Erythroblast (primary cell): Measurements from ENCODE around the gene ADD3.

Experiments used
- GATA1 ChIP-seq: IDR thresholded peaks from 2 replicates; pipeline ENCODE4 v1.6.1; 2011; ENCODE audit warnings: low read depth, mild to moderate bottlenecking, control low read depth, low read length, moderate library complexity
- POLR2A ChIP-seq: IDR thresholded peaks from 2 replicates; pipeline ENCODE4 v1.6.1; 2011; ENCODE audit warnings: mild to moderate bottlenecking, low read length

DNA sequence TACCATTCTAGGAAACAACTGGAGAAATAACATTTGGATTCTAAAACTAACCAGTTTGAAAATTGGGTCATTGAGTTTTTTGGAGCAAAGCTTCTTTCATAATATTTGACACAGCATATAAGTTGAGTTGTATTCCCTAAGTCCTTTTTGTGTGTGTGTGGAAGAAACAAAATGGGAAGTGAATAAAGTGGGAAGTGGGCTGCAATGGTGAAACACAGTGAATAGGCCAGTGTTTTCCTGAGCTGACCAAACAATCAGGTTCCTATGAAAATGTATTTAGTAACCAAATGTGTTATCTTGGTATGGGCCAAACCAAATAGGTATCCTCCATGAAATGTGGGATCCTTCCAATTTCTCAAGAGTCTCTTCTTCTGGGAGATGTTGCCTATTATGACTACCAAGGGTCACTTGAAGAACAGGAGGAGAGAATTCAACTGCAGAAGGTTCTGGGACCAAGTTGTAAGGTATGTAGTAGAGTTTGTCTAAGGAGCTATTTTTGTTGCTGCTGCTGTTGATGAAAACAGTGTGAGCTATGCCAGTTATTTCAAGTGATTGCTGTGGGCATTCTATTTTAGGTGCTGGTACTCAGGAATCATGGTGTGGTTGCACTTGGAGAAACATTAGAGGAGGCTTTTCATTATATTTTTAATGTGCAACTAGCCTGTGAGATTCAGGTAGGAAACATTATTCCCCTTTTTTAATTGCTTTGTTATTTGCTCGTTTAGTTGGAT is 111.3 kb downstream of the ADD3 start:
- TF ChIP-seq POLR2A (no peak), GATA1 (no peak)
